HCT116 (cell line): ENCODE measurements around the gene XPOT. TPM values are rescaled to one million over a fixed set of nuclear protein-coding genes. Genes with fewer than 3 reads are reported as not detected.

ENCODE experiments used
- ATAC-seq: fragments of 200-7000 bp; cut with Tn5 transposase; 2 replicates; pipeline ENCODE4 v1.9.1; 2020; ENCODE audit warnings: mild to moderate bottlenecking, moderate library complexity
- BruUV-seq: library from RNA; stranded (reverse); fragments of 400-500 nt; replicated peaks from 2 replicates; lab custom pipeline; 2021; lab: Mats Ljungman, UMichigan
- CTCF ChIA-PET: fragments of 300-600 bp; sonication (Branson Sonifier 250); formaldehyde crosslinking; loops from one replicate; lab custom pipeline; 2021; ENCODE audit warnings: antibody characterized with exemption; lab: Charles Lee
- POLR2A ChIA-PET: fragments of 300-600, 350-600 bp; sonication (Branson Sonifier 250); formaldehyde crosslinking; loops from one replicate; lab custom pipeline; 2021; ENCODE audit warnings: antibody characterized with exemption; lab: Charles Lee
- RAD21 ChIA-PET, 2 experiments: fragments of 300-600 bp; sonication (Branson Sonifier 250); formaldehyde crosslinking; loops; one replicate each; lab custom pipeline; 2023; ENCODE audit warnings: low total read pairs in 2 of 2; ENCODE audit not compliant: uncharacterized antibody in 2 of 2, unreplicated experiment in 2 of 2, low non-redundant PET in 1 of 2; lab: Charles Lee
- DNase-seq: peaks from one replicate; pipeline ENCODE4 v3.0.0-alpha.2; 2010; ENCODE audit warnings: low read depth, low spot score
- H2AFZ ChIP-seq: fragments of 200-600 bp; shearing (Covaris generic), sonication (generic); 2 replicates; pipeline ENCODE4 v1.6.1; 2017; ENCODE audit warnings: low read depth, mixed run types, mixed read lengths, antibody characterized with exemption, low read length; ENCODE audit not compliant: poor library complexity, severe bottlenecking
- H3K27ac ChIP-seq: 2 replicates; pipeline ENCODE4 v1.5.1; 2012; ENCODE audit warnings: low read depth, low read length
- H3K27me3 ChIP-seq: fragments of 200-600 bp; sonication (generic); 2 replicates; pipeline ENCODE4 v1.6.1; 2016; ENCODE audit warnings: mixed run types, low read length, mixed read lengths; ENCODE audit not compliant: insufficient read depth
- H3K36me3 ChIP-seq, 2 experiments: fragments of 200-500 bp in 1 of 2; fragments of 200-600 bp in 1 of 2; sonication (Bioruptor generic) in 1 of 2; sonication (generic) in 1 of 2; 2 replicates each; pipeline versions ENCODE4 v1.5.1 to v1.6.1; 2014 to 2016; ENCODE audit warnings: low read length in 2 of 2, inconsistent platforms in 1 of 2, mixed read lengths in 1 of 2, mixed run types in 1 of 2; ENCODE audit not compliant: insufficient read depth in 2 of 2, control insufficient read depth in 1 of 2
- H3K4me1 ChIP-seq, 2 experiments: fragments of 200-600 bp in 1 of 2; sonication (generic) in 1 of 2; 2 replicates each; pipeline versions ENCODE4 v1.5.1 to v1.6.1; 2012 to 2017; ENCODE audit warnings: low read length in 2 of 2, inconsistent platforms in 1 of 2, mild to moderate bottlenecking in 1 of 2, mixed read lengths in 1 of 2, mixed run types in 1 of 2, moderate library complexity in 1 of 2; ENCODE audit not compliant: insufficient read depth in 2 of 2, control insufficient read depth in 1 of 2
- H3K4me2 ChIP-seq: fragments of 200-600 bp; sonication (generic); 2 replicates; pipeline ENCODE4 v1.6.1; 2017; ENCODE audit warnings: mixed run types, low read length, mixed read lengths
- H3K4me3 ChIP-seq, 2 experiments: fragments of 200-600 bp in 1 of 2; sonication (generic) in 1 of 2; replicated peaks in 1 of 2; 2 replicates each; pipeline ENCODE4 v1.5.1; 2011 to 2016; ENCODE audit warnings: low read length in 2 of 2, control low read depth in 1 of 2, low read depth in 1 of 2, mild to moderate bottlenecking in 1 of 2, mixed read lengths in 1 of 2, mixed run types in 1 of 2
- H3K79me2 ChIP-seq: fragments of 200-600 bp; sonication (generic); 2 replicates; pipeline ENCODE4 v1.6.1; 2017; ENCODE audit warnings: mild to moderate bottlenecking, mixed run types, low read length, moderate library complexity, mixed read lengths; ENCODE audit not compliant: insufficient read depth
- H3K9ac ChIP-seq: fragments of 200-600 bp; sonication (generic); 2 replicates; pipeline ENCODE4 v1.6.1; 2016; ENCODE audit warnings: low read length, mixed read lengths
- H3K9me2 ChIP-seq: fragments of 200-600 bp; sonication (generic), shearing (Covaris generic); 2 replicates; pipeline ENCODE4 v1.6.1; 2017; ENCODE audit warnings: mixed run types, mild to moderate bottlenecking, moderate library complexity; ENCODE audit not compliant: insufficient read depth
- H3K9me3 ChIP-seq, 2 experiments: fragments of 200-500 bp in 1 of 2; fragments of 200-600 bp in 1 of 2; sonication (Bioruptor generic) in 1 of 2; sonication (generic) in 1 of 2; 2 replicates each; pipeline ENCODE4 v1.6.1; 2014 to 2017; ENCODE audit warnings: low read length in 2 of 2, mixed read lengths in 2 of 2, inconsistent platforms in 1 of 2, low read depth in 1 of 2, mild to moderate bottlenecking in 1 of 2, mixed run types in 1 of 2, moderate library complexity in 1 of 2; ENCODE audit not compliant: control insufficient read depth in 1 of 2, insufficient read depth in 1 of 2
- H4K20me1 ChIP-seq: fragments of 200-600 bp; sonication (generic), shearing (Covaris generic); 2 replicates; pipeline ENCODE4 v1.6.1; 2017; ENCODE audit warnings: mixed run types, mild to moderate bottlenecking, moderate library complexity; ENCODE audit not compliant: insufficient read depth
- CTCF ChIP-seq, 3 experiments: fragments of 200-600 bp in 1 of 3; sonication (generic) in 1 of 3; IDR thresholded peaks in 2 of 3; conservative IDR thresholded peaks in 1 of 3; 2 replicates each; pipeline ENCODE4 v1.5.1; 2012 to 2017; ENCODE audit warnings: low read depth in 2 of 3, low read length in 2 of 3, antibody characterized with exemption in 1 of 3, borderline replicate concordance in 1 of 3, control low read depth in 1 of 3, mild to moderate bottlenecking in 1 of 3, mixed read lengths in 1 of 3, mixed run types in 1 of 3, moderate library complexity in 1 of 3; ENCODE audit not compliant: insufficient read depth in 1 of 3
- EGR1 ChIP-seq: IDR thresholded peaks from 2 replicates; pipeline ENCODE4 v1.6.1; 2012; ENCODE audit warnings: low read depth
- ELF1 ChIP-seq: IDR thresholded peaks from 2 replicates; pipeline ENCODE4 v1.6.1; 2012; ENCODE audit warnings: low read depth, borderline replicate concordance
- EZH2phosphoT487 ChIP-seq: fragments of 200-600 bp; IDR thresholded peaks from 2 replicates; pipeline ENCODE4 v1.6.1; 2018; ENCODE audit warnings: antibody characterized with exemption, borderline replicate concordance
- FOSL1 ChIP-seq: IDR thresholded peaks from 2 replicates; pipeline ENCODE4 v1.6.1; 2012; ENCODE audit warnings: low read depth
- POLR2A ChIP-seq: IDR thresholded peaks from 2 replicates; pipeline ENCODE4 v1.7.0; 2011; ENCODE audit warnings: borderline replicate concordance; ENCODE audit not compliant: insufficient read depth, insufficient read length; ENCODE audit errors: extremely low read depth
- POLR2AphosphoS5 ChIP-seq: IDR thresholded peaks from 2 replicates; pipeline ENCODE4 v1.6.1; 2011; ENCODE audit warnings: mild to moderate bottlenecking, low read depth, low read length, moderate library complexity
- YY1 ChIP-seq: IDR thresholded peaks from 2 replicates; pipeline ENCODE4 v1.6.1; 2011; ENCODE audit warnings: low read length, low read depth, moderate library complexity, mild to moderate bottlenecking; ENCODE audit not compliant: insufficient replicate concordance; ENCODE audit errors: extremely low read depth
- ZFX ChIP-seq: fragments of 450-650 bp; IDR thresholded peaks from 2 replicates; pipeline ENCODE4 v1.6.1; 2017
- intact Hi-C: fragments of 100-400 bp; cut with micrococcal nuclease; formaldehyde crosslinking; loops from 2 replicates; pipeline ENCODE4 v1.10.0; 2022
- total RNA-seq: library from RNA; stranded (reverse); gene quantifications from one replicate; pipeline ENCODE4 v1.2.1, GENCODE V29; 2021; ENCODE audit not compliant: unreplicated experiment
- TF ChIP-seq, protein P1 (sequence below): IDR thresholded peaks from 2 replicates; pipeline ENCODE4 v1.6.1; 2012; ENCODE audit warnings: low read depth

The XPOT gene
- total RNA-seq, 1 experiment from 2014 or later: 120 TPM

- no peak for TF ChIP-seq CTCF (IDR thresholded peaks at IDR 0.05 in 2 of 3, conservative IDR thresholded peaks at IDR 0.05 in 1 of 3; ENCODE audit: borderline replicate concordance in 1 of 3, insufficient read depth in 1 of 3, low read depth in 2 of 3, low read length in 2 of 3)
- TF ChIP-seq POLR2A: no peak
- TF ChIP-seq YY1: no peak
- TF ChIP-seq POLR2AphosphoS5: no peak
- no peak for TF ChIP-seq ZFX
- TF ChIP-seq FOSL1: no peak
- no peak for TF ChIP-seq ELF1
- TF ChIP-seq EZH2phosphoT487: no peak
- TF ChIP-seq, all 23 proteins: peak for 0
- intact Hi-C loops: no loop called here
- Histone ChIP-seq H3K79me2 (no peaks in the 10 kb centered on the region; the same call in 1 of the 2 replicates), H3K27ac (no peak overlapping the region), H3K27me3 (no peaks in the 10 kb centered on the region), H3K4me1 (no peaks in the 10 kb centered on the region), H3K9me2 (no peaks in the 10 kb centered on the region), H3K36me3 (peaks cover 39 to 44% of the 10 kb centered on the region in 2 experiments), H3K4me3 (no peak overlapping the region), H2AFZ (no peak overlapping the region), H3K9ac (no peak overlapping the region), H3K9me3 (no peaks in the 10 kb centered on the region), H3K4me2 (no peak overlapping the region), H4K20me1 (no peaks in the 10 kb centered on the region; the same call in 1 of the 2 replicates)
- no peak for ATAC-seq
- ChIA-PET RAD21 (no interaction called here), POLR2A (no interaction called here), CTCF (no interaction called here)
- no peak for DNase-seq
- no TSS peak for BruUV-seq
These were observed 87.5 kb downstream of the XPOT start for GRCh38 chr12:64491718-64492117.

DNA sequence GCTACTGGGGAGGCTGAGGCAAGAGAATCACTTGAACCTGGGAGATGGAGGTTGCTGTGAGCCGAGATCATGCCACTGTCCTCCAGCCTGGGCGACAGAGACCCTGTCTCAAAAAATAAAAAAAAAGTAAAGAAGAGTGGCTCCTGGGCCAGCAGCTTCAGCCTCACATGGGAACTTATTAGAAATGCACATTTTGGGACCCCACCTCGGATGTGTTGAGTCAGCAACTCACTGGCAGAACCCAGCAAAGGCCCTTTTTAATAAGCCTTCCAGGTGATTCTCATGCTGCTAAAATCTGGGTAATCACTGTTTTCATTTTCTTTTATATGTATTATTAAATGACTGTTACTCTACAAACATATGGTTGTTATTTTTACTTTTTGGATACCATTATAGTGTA is 89.3 kb downstream of the XPOT start:
- H3K4me1 ChIP-seq: no peaks in the 10 kb centered on the region
- H3K9me3 ChIP-seq: no peaks in the 10 kb centered on the region
- no peaks in the 10 kb centered on the region for H3K79me2 ChIP-seq
- POLR2A ChIA-PET: no interaction called here
- CTCF ChIA-PET: no interaction called here
- H4K20me1 ChIP-seq: no peaks in the 10 kb centered on the region; the same call in 1 of the 2 replicates
- DNase-seq (no peak), ATAC-seq (no peak)
- no TSS peak for BruUV-seq
- RAD21 ChIA-PET: no interaction called here
- peaks cover 43 to 44% of the 10 kb centered on the region in 2 experiments for H3K36me3 ChIP-seq
- no peak overlapping the region for H2AFZ ChIP-seq
- no peak overlapping the region for H3K4me3 ChIP-seq
- no peaks in the 10 kb centered on the region for H3K9me2 ChIP-seq
- no peak overlapping the region for H3K9ac ChIP-seq
- no peak overlapping the region for H3K4me2 ChIP-seq
- intact Hi-C loops: no loop called here
- no peak overlapping the region for H3K27ac ChIP-seq
- H3K27me3 ChIP-seq: no peaks in the 10 kb centered on the region
- TF ChIP-seq, protein P1, sequence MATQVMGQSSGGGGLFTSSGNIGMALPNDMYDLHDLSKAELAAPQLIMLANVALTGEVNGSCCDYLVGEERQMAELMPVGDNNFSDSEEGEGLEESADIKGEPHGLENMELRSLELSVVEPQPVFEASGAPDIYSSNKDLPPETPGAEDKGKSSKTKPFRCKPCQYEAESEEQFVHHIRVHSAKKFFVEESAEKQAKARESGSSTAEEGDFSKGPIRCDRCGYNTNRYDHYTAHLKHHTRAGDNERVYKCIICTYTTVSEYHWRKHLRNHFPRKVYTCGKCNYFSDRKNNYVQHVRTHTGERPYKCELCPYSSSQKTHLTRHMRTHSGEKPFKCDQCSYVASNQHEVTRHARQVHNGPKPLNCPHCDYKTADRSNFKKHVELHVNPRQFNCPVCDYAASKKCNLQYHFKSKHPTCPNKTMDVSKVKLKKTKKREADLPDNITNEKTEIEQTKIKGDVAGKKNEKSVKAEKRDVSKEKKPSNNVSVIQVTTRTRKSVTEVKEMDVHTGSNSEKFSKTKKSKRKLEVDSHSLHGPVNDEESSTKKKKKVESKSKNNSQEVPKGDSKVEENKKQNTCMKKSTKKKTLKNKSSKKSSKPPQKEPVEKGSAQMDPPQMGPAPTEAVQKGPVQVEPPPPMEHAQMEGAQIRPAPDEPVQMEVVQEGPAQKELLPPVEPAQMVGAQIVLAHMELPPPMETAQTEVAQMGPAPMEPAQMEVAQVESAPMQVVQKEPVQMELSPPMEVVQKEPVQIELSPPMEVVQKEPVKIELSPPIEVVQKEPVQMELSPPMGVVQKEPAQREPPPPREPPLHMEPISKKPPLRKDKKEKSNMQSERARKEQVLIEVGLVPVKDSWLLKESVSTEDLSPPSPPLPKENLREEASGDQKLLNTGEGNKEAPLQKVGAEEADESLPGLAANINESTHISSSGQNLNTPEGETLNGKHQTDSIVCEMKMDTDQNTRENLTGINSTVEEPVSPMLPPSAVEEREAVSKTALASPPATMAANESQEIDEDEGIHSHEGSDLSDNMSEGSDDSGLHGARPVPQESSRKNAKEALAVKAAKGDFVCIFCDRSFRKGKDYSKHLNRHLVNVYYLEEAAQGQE: no peak
- TF ChIP-seq EGR1 (no peak), CTCF (IDR thresholded peaks at IDR 0.05 in 2 of 3, conservative IDR thresholded peaks at IDR 0.05 in 1 of 3; ENCODE audit: borderline replicate concordance in 1 of 3, insufficient read depth in 1 of 3, low read depth in 2 of 3, low read length in 2 of 3) (no peak)
